ENCODE measurements around the gene ZBTB38.
A peak's percentile ranks its signal among the peaks of the same experiment; 100 is the strongest.

The ZBTB38 gene

GRCh38 chr3:141337523-141337854, 30.8 kb upstream of the ZBTB38 start:
- DNase-seq (ENCODE audit: low spot score): no peak

- no peak for DNase-seq (ENCODE audit: low spot score)
Measured at GRCh38 chr3:141337991-141338390, 30.3 kb upstream of the ZBTB38 start.

GRCh38 chr3:141338881-141339280, 29.4 kb upstream of the ZBTB38 start:
- no peak for DNase-seq (ENCODE audit: low spot score)

- no peak for DNase-seq (ENCODE audit: low spot score)
Measured at GRCh38 chr3:141341536-141341935, 26.8 kb upstream of the ZBTB38 start.

- DNase-seq (ENCODE audit: low spot score): no peak
Measured at GRCh38 chr3:141342386-141342785, 25.9 kb upstream of the ZBTB38 start.

- DNase-seq (ENCODE audit: low spot score): no peak
Measured at GRCh38 chr3:141343077-141343476, 25.2 kb upstream of the ZBTB38 start.

GRCh38 chr3:141343865-141344271, 24.4 kb upstream of the ZBTB38 start:
- no peak for DNase-seq (ENCODE audit: low spot score)

- DNase-seq (ENCODE audit: low spot score): no peak
Measured at GRCh38 chr3:141345528-141345927, 22.8 kb upstream of the ZBTB38 start.

- DNase-seq (ENCODE audit: low spot score): no peak
Measured at GRCh38 chr3:141346007-141346406, 22.3 kb upstream of the ZBTB38 start.

GRCh38 chr3:141346418-141346817, 21.9 kb upstream of the ZBTB38 start:
- DNase-seq (ENCODE audit: low spot score): no peak

GRCh38 chr3:141346839-141347238, 21.5 kb upstream of the ZBTB38 start:
- DNase-seq (ENCODE audit: low spot score): no peak

GRCh38 chr3:141348837-141349236, 19.5 kb upstream of the ZBTB38 start:
- DNase-seq (ENCODE audit: low spot score): no peak

- DNase-seq (ENCODE audit: low spot score): no peak
Measured at GRCh38 chr3:141349711-141350110, 18.6 kb upstream of the ZBTB38 start.

GRCh38 chr3:141350666-141351065, 17.6 kb upstream of the ZBTB38 start:
- DNase-seq (ENCODE audit: low spot score): no peak

- no peak for DNase-seq (ENCODE audit: low spot score)
Measured at GRCh38 chr3:141352262-141352984, 15.9 kb upstream of the ZBTB38 start.

GRCh38 chr3:141353652-141354495, 14.4 kb upstream of the ZBTB38 start:
- no peak for DNase-seq (ENCODE audit: low spot score)

GRCh38 chr3:141354517-141354916, 13.8 kb upstream of the ZBTB38 start:
- no peak for DNase-seq (ENCODE audit: low spot score)

GRCh38 chr3:141355242-141355641, 13.1 kb upstream of the ZBTB38 start:
- DNase-seq (ENCODE audit: low spot score): no peak

GRCh38 chr3:141356046-141356445, 12.3 kb upstream of the ZBTB38 start:
- DNase-seq (ENCODE audit: low spot score): no peak

- DNase-seq (ENCODE audit: low spot score): peak; percentile 47
Measured at GRCh38 chr3:141360888-141361598, 7.3 kb upstream of the ZBTB38 start.

- DNase-seq (ENCODE audit: low spot score): no peak
Measured at GRCh38 chr3:141362736-141363135, 5.6 kb upstream of the ZBTB38 start.

GRCh38 chr3:141365201-141365600, 3.1 kb upstream of the ZBTB38 start:
- no peak for DNase-seq (ENCODE audit: low spot score)

Measured in activated CD4-positive, alpha-beta T cell treated with anti-CD3 and anti-CD28 coated beads, Interleukin-2, Interleukin-4, amounts not matched to agents 100 ng/mL and 50 ng/mL, durations not matched to agents 16 hours and 8 hours (primary cell).